Glutamatergic neuron (in vitro differentiated cells): ENCODE data around the gene COL4A5. TPM values are rescaled to one million over a fixed set of nuclear protein-coding genes. Genes with fewer than 3 reads are reported as not detected.

ENCODE experiments used
- DNase-seq: peaks from one replicate; pipeline ENCODE4 v3.0.0; 2022
- H3K27ac Mint-ChIP-seq: one replicate; pipeline ENCODE4 v1.8.0; 2020; ENCODE audit warnings: mild to moderate bottlenecking, mixed read lengths, inconsistent platforms; ENCODE audit not compliant: unreplicated experiment
- H3K27me3 Mint-ChIP-seq: one replicate; pipeline ENCODE4 v1.8.0; 2020; ENCODE audit warnings: mild to moderate bottlenecking, moderate library complexity, mixed read lengths, inconsistent platforms; ENCODE audit not compliant: unreplicated experiment
- H3K36me3 Mint-ChIP-seq: one replicate; pipeline ENCODE4 v1.8.0; 2020; ENCODE audit warnings: mild to moderate bottlenecking, mixed read lengths, inconsistent platforms; ENCODE audit not compliant: unreplicated experiment
- H3K4me1 Mint-ChIP-seq: one replicate; pipeline ENCODE4 v1.8.0; 2020; ENCODE audit warnings: mild to moderate bottlenecking, low read depth, mixed read lengths, inconsistent platforms; ENCODE audit not compliant: unreplicated experiment
- H3K4me3 Mint-ChIP-seq: one replicate; pipeline ENCODE4 v1.8.0; 2020; ENCODE audit warnings: mild to moderate bottlenecking, mixed read lengths, inconsistent platforms; ENCODE audit not compliant: unreplicated experiment
- H3K9me3 Mint-ChIP-seq: one replicate; pipeline ENCODE4 v1.8.0; 2020; ENCODE audit warnings: mild to moderate bottlenecking, moderate library complexity, mixed read lengths, inconsistent platforms; ENCODE audit not compliant: unreplicated experiment
- CTCF ChIP-seq: fragments of 200-600 bp; sonication (generic); IDR thresholded peaks from one replicate; pipeline ENCODE4 v1.5.0; 2021; ENCODE audit not compliant: partially characterized antibody, unreplicated experiment
- total RNA-seq: library from RNA; stranded (reverse); fragmentation: NEBNext Ultra II Directional; extraction: Animal tissue kit (Norgen Biotek cat#: 25700); gene quantifications from one replicate; pipeline ENCODE4 v1.2.1, GENCODE V29; 2021; ENCODE audit not compliant: unreplicated experiment

Gene COL4A5
- total RNA-seq, 1 donor from 2014 or later = 3.2 TPM

GRCh38 chrX:108437349-108438109 is 2.1 kb upstream of the COL4A5 start:
- H3K36me3 Mint-ChIP-seq = no peaks in the 10 kb centered on the region
- no peaks in the 10 kb centered on the region for H3K9me3 Mint-ChIP-seq
- no peak for TF ChIP-seq CTCF
- peak overlapping the region; percentile 78 for H3K4me3 Mint-ChIP-seq
- H3K4me1 Mint-ChIP-seq = peaks cover 5% of the 10 kb centered on the region
- H3K27me3 Mint-ChIP-seq = no peaks in the 10 kb centered on the region
- DNase-seq = no peak
- no peak overlapping the region for H3K27ac Mint-ChIP-seq

DNA sequence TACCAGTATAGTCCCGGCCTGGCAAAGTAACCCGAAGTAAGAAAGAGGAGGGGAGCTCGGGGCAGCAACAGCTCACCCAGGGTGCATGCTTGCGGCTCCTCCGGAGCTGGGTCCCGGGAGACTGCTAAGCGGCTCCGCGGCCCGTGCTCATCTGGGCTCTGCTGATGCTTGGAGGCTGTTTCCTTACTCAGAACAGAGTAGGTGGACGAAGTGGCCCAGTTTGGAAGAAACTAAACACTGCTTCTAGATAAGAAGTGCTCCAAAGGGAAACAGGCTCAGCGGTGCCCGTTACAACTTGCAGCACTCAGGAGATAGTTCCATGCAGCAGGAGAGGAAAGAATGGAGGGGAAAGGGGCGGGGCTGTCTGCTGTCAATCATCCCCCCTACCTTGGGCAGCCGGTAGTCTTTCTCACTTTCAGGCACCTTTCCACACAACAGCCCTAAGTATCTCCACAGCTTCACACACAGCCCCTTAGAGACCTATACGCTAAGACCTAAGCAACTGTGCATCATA is 1.5 kb upstream of the COL4A5 start, which contains the start of gene COL4A6:
TSS of gene COL4A6 (minus strand) at position 313 of the 514 bp plus-strand sequence. CDS start at position 87, 226 bp downstream.
- H3K4me3 Mint-ChIP-seq = peak within 1 kb of the TSS; percentile 88
- no peak for TF ChIP-seq CTCF
- no peaks in the 10 kb centered on the region for H3K9me3 Mint-ChIP-seq
- H3K36me3 Mint-ChIP-seq = no peaks in the 10 kb centered on the region
- no peaks in the 10 kb centered on the region for H3K27me3 Mint-ChIP-seq
- peak; percentile 17 for DNase-seq
- no peak within 1 kb of the TSS for H3K27ac Mint-ChIP-seq
- H3K4me1 Mint-ChIP-seq = peaks cover 5% of the 10 kb centered on the region

GRCh38 chrX:108439961-108440696 is 491 bp downstream of the COL4A5 start:
- no peak overlapping the region for H3K27ac Mint-ChIP-seq
- H3K4me1 Mint-ChIP-seq = peaks cover 5% of the 10 kb centered on the region
- H3K27me3 Mint-ChIP-seq = no peaks in the 10 kb centered on the region
- TF ChIP-seq CTCF = no peak
- H3K4me3 Mint-ChIP-seq = peak overlapping the region; percentile 88
- no peaks in the 10 kb centered on the region for H3K9me3 Mint-ChIP-seq
- DNase-seq = peak; percentile 26
- H3K36me3 Mint-ChIP-seq = no peaks in the 10 kb centered on the region

DNA sequence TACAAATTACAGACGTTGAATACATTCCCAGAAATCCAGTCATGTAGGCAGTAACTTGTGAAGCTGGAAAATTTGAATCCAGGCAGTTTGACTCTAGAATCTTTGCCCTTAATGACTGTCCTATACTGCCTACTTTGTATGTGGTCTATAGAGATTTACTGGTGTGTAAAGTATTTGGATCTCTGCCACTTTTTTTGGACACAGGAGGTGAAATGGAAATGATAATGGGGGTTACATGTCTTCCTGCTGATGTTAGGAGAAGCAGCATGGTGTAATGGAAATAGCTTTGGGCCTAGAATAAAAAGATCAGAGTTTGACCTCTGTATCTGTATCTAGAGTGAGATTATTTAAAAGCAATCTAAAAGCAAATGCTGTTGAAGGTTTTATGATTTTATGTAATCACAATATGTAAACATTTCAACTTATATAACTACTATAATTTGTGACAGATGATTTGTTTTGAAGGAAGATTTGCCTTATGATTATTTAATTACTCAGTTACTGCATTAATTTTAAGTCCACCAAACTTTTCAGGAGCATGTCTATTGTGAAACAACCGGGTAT is 3.3 kb downstream of the COL4A5 start:
- H3K4me1 Mint-ChIP-seq = peaks cover 5% of the 10 kb centered on the region
- no peak for TF ChIP-seq CTCF
- no peak overlapping the region for H3K4me3 Mint-ChIP-seq
- no peaks in the 10 kb centered on the region for H3K36me3 Mint-ChIP-seq
- H3K27me3 Mint-ChIP-seq = no peaks in the 10 kb centered on the region
- DNase-seq = no peak
- H3K9me3 Mint-ChIP-seq = no peaks in the 10 kb centered on the region
- no peak overlapping the region for H3K27ac Mint-ChIP-seq
